Liver (tissue), 3 donors: ENCODE measurements around the gene PALB2.

Experiments
- CTCF ChIP-seq: fragments of 150-350 bp; IDR thresholded peaks from 2 replicates; pipeline ENCODE4 v1.5.1; 2017; ENCODE audit warnings: improper control_type of control experiment, low read depth, low read length; ENCODE audit not compliant: missing input control
- EGR1 ChIP-seq, 2 donors: IDR thresholded peaks; 2 replicates each; pipeline ENCODE4 v1.6.1; 2016 to 2018; ENCODE audit warnings: antibody characterized with exemption in 2 of 2, low read depth in 2 of 2
- FOXA1 ChIP-seq: IDR thresholded peaks from 2 replicates; pipeline ENCODE4 v1.6.1; 2016; ENCODE audit warnings: antibody characterized with exemption
- GABPA ChIP-seq, 2 donors: IDR thresholded peaks in 1 of 2; conservative IDR thresholded peaks in 1 of 2; 2 replicates each; pipeline ENCODE4 v1.6.1; 2016; ENCODE audit warnings: antibody characterized with exemption in 2 of 2, mild to moderate bottlenecking in 1 of 2, moderate library complexity in 1 of 2
- MAX ChIP-seq: IDR thresholded peaks from 2 replicates; pipeline ENCODE4 v1.6.1; 2016; ENCODE audit warnings: antibody characterized with exemption
- RAD21 ChIP-seq, 2 donors: IDR thresholded peaks; 2 replicates each; pipeline ENCODE4 v1.6.1; 2016; ENCODE audit warnings: antibody characterized with exemption in 2 of 2, mild to moderate bottlenecking in 2 of 2
- REST ChIP-seq: IDR thresholded peaks from 2 replicates; pipeline ENCODE4 v1.6.1; 2016; ENCODE audit warnings: antibody characterized with exemption, mild to moderate bottlenecking
- SP1 ChIP-seq: IDR thresholded peaks from 2 replicates; pipeline ENCODE4 v1.6.1; 2018; ENCODE audit warnings: antibody characterized with exemption, mild to moderate bottlenecking
- YY1 ChIP-seq: IDR thresholded peaks from 2 replicates; pipeline ENCODE4 v1.6.1; 2016; ENCODE audit warnings: antibody characterized with exemption, mild to moderate bottlenecking
- ZBTB33 ChIP-seq: IDR thresholded peaks from 2 replicates; pipeline ENCODE4 v1.6.1; 2016; ENCODE audit warnings: antibody characterized with exemption
- donor health status: healthy.
- donor health status: healthy.

- TF ChIP-seq YY1 (no peak), CTCF (no peak), MAX (no peak), ZBTB33 (no peak), EGR1 (IDR thresholded peaks at IDR 0.05; ENCODE audit: low read depth in 2 of 2) (no peak), RAD21 (IDR thresholded peaks at IDR 0.05) (no peak), SP1 (no peak), REST (no peak), FOXA1 (no peak), GABPA (IDR thresholded peaks at IDR 0.05 in 1 of 2, conservative IDR thresholded peaks at IDR 0.05 in 1 of 2) (no peak)
Observed at GRCh38 chr16:23668873-23669272, 27.8 kb upstream of the PALB2 start.
